NCI-H345 treated with DMSO at 0.1 percent for 48 hours (cell line): ENCODE data around the gene ADAMTS16.

Experiments
- DNase-seq: peaks from one replicate; lab custom pipeline; 2025; ENCODE audit not compliant: unreplicated experiment; lab: John Stamatoyannopoulos, UW

Gene ADAMTS16

GRCh38 chr5:5276951-5277517, 136.9 kb downstream of the ADAMTS16 start:
- DNase-seq = no peak

- DNase-seq = no peak
Measured at GRCh38 chr5:5278201-5278814, 138.2 kb downstream of the ADAMTS16 start.

- no peak for DNase-seq
Measured at GRCh38 chr5:5278815-5279381, 138.8 kb downstream of the ADAMTS16 start.

GRCh38 chr5:5285906-5286305, 145.8 kb downstream of the ADAMTS16 start:
- no peak for DNase-seq

GRCh38 chr5:5287419-5287818, 147.3 kb downstream of the ADAMTS16 start:
- no peak for DNase-seq

GRCh38 chr5:5288201-5288600, 148.1 kb downstream of the ADAMTS16 start:
- DNase-seq = no peak

GRCh38 chr5:5289537-5289936, 149.4 kb downstream of the ADAMTS16 start:
- DNase-seq = no peak

- no peak for DNase-seq
Measured at GRCh38 chr5:5290674-5291334, 150.7 kb downstream of the ADAMTS16 start.

GRCh38 chr5:5291357-5291756, 151.2 kb downstream of the ADAMTS16 start:
- DNase-seq = no peak

GRCh38 chr5:5293029-5293428, 152.9 kb downstream of the ADAMTS16 start:
- no peak for DNase-seq

- DNase-seq = no peak
Measured at GRCh38 chr5:5294429-5294828, 154.3 kb downstream of the ADAMTS16 start.

GRCh38 chr5:5295351-5295750, 155.2 kb downstream of the ADAMTS16 start:
- no peak for DNase-seq

- no peak for DNase-seq
Measured at GRCh38 chr5:5296051-5296450, 155.9 kb downstream of the ADAMTS16 start.

- no peak for DNase-seq
Measured at GRCh38 chr5:5297432-5298067, 157.4 kb downstream of the ADAMTS16 start.

GRCh38 chr5:5298068-5298633, 158.0 kb downstream of the ADAMTS16 start:
- no peak for DNase-seq

- no peak for DNase-seq
Measured at GRCh38 chr5:5298841-5299541, 158.9 kb downstream of the ADAMTS16 start.

GRCh38 chr5:5301176-5301575, 161.0 kb downstream of the ADAMTS16 start:
- DNase-seq = no peak

- no peak for DNase-seq
Measured at GRCh38 chr5:5302201-5302600, 162.1 kb downstream of the ADAMTS16 start.

GRCh38 chr5:5303242-5303641, 163.1 kb downstream of the ADAMTS16 start:
- no peak for DNase-seq

- no peak for DNase-seq
Measured at GRCh38 chr5:5304361-5305020, 164.4 kb downstream of the ADAMTS16 start.
